Measurements from ENCODE around the gene TMEM273. TPM values are rescaled to one million over a fixed set of nuclear protein-coding genes. Genes with fewer than 3 reads are reported as not detected.

TMEM273 gene
- total RNA-seq, 1 donor from 2014 or later: 82.3 TPM

DNA sequence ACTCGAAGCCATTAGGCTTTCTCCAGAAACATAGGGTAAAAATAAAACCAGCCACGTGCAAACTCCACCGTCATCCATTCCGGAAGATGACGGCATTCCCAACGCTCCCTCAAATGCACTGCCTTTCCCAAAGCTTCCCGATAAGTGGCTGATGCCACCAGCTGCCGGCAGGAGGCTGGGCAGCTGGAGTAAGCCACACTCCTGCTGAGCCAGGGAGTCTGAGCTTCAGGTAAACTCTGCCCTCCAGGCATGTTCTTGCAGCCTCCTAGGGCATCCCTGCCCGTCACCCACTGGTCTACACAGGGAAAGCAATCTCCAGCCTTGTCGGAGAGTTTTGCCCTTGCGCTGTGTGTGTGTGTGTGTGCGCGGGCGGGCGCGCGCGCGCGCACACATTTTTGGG lies 40.5 kb upstream of the TMEM273 start:
- H3K27ac ChIP-seq: no peak overlapping the region
- TF ChIP-seq, protein P1, sequence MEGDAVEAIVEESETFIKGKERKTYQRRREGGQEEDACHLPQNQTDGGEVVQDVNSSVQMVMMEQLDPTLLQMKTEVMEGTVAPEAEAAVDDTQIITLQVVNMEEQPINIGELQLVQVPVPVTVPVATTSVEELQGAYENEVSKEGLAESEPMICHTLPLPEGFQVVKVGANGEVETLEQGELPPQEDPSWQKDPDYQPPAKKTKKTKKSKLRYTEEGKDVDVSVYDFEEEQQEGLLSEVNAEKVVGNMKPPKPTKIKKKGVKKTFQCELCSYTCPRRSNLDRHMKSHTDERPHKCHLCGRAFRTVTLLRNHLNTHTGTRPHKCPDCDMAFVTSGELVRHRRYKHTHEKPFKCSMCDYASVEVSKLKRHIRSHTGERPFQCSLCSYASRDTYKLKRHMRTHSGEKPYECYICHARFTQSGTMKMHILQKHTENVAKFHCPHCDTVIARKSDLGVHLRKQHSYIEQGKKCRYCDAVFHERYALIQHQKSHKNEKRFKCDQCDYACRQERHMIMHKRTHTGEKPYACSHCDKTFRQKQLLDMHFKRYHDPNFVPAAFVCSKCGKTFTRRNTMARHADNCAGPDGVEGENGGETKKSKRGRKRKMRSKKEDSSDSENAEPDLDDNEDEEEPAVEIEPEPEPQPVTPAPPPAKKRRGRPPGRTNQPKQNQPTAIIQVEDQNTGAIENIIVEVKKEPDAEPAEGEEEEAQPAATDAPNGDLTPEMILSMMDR (IDR thresholded peaks at IDR 0.05): no peak
- H3K4me3 ChIP-seq: no peak overlapping the region
- intact Hi-C loops (cut with DNase I): no loop called here
- H3K36me3 ChIP-seq: no peaks in the 10 kb centered on the region
- no peaks in the 10 kb centered on the region for H3K27me3 ChIP-seq
- no peaks in the 10 kb centered on the region for H3K4me1 ChIP-seq
- no peak for DNase-seq (ENCODE audit: low spot score in 2 of 2)
- H3K9me3 ChIP-seq: no peaks in the 10 kb centered on the region

DNA sequence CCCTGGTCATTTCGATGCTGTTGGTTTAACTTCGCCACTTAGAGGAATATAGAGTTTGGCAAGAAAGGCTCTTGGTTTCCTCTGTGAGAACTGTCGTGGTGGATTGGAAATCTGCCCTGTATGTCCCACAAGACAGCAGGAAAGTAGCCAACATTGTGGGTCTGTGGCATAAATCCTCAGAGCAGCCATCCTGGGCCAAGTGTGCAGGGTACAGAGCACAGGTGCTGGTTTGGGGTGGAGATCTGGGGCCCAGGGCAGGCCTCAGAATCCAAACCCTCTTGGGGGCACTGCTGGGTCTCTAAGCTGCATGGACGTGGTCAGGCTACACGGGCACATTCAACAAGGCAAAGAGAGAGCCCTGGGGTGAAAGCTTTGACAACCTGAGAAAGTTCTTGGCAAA lies 39.2 kb upstream of the TMEM273 start:
- TF ChIP-seq, protein P1 (IDR thresholded peaks at IDR 0.05): no peak

DNA sequence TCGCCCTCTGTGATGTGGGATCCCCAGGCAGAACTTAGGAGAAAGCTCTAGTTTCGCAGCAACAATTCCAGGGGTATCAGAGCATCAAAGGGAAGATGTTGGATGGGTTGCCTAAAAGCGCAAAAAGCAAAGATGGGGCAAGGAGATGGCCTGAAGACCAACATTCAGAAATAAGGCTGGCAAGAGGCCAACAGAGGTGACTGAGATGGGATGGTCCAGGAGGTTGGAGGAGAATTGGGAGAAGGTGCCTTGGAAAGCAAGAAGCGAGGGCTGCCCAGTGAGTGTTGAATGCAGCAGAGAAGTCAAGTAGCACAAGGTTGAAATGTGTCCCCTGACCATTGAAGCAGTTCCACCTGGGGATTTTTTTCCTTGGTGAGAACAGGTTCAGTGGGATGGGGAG lies 38.4 kb upstream of the TMEM273 start:
- Histone ChIP-seq H3K27me3 (no peaks in the 10 kb centered on the region), H3K36me3 (no peaks in the 10 kb centered on the region), H3K27ac (no peak overlapping the region), H3K4me1 (no peaks in the 10 kb centered on the region), H3K4me3 (no peak overlapping the region), H3K9me3 (no peaks in the 10 kb centered on the region)
- TF ChIP-seq, protein P1 (IDR thresholded peaks at IDR 0.05): no peak
- intact Hi-C loops (cut with DNase I): no loop called here
- DNase-seq (ENCODE audit: low spot score in 2 of 2): no peak

More for the DNA sequence above, 39.2 kb upstream of the TMEM273 start:
- no peak overlapping the region for H3K27ac ChIP-seq
- H3K4me3 ChIP-seq: no peak overlapping the region
- intact Hi-C loops (cut with DNase I): no loop called here
- no peaks in the 10 kb centered on the region for H3K4me1 ChIP-seq
- H3K9me3 ChIP-seq: no peaks in the 10 kb centered on the region
- DNase-seq (ENCODE audit: low spot score in 2 of 2): no peak
- H3K27me3 ChIP-seq: no peaks in the 10 kb centered on the region
- no peaks in the 10 kb centered on the region for H3K36me3 ChIP-seq

DNA sequence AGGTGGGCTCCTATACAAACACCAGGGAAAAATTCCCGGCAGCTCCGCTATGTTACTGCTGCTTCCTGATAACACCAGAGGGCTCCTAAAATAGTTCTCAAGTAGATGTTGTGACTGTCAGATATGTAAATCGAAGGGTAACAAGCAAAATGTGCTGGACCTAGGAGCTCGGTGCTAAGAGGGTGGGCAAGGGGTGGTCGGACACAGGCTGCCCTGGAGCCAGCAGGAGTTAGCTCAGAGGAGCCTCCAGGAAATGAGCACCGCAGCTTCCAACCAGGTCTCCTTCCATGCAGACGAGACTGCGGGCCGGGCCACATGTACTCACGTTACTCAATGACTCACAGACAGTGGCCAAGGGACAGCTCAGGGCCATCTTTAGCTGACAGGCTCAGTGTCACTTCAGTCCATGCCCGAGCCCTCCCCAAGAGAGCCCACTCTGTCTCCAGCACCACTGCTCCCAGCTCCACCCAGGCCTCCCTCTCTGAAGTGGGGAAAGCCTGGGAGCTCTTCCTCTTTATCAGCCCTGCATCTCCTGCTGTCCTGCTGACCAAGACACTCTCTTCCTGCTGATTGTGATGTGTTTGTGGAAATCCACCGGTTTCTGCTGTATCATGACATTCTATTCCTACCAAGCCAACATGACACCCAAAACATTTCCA lies 37.2 kb upstream of the TMEM273 start:
- Histone ChIP-seq H3K27ac (no peak overlapping the region), H3K9me3 (no peaks in the 10 kb centered on the region), H3K4me3 (no peak overlapping the region), H3K36me3 (no peaks in the 10 kb centered on the region), H3K4me1 (no peaks in the 10 kb centered on the region), H3K27me3 (no peaks in the 10 kb centered on the region)
- DNase-seq (ENCODE audit: low spot score in 2 of 2): no peak
- intact Hi-C loops (cut with DNase I): no loop called here
- TF ChIP-seq, protein P1 (IDR thresholded peaks at IDR 0.05): no peak

DNA sequence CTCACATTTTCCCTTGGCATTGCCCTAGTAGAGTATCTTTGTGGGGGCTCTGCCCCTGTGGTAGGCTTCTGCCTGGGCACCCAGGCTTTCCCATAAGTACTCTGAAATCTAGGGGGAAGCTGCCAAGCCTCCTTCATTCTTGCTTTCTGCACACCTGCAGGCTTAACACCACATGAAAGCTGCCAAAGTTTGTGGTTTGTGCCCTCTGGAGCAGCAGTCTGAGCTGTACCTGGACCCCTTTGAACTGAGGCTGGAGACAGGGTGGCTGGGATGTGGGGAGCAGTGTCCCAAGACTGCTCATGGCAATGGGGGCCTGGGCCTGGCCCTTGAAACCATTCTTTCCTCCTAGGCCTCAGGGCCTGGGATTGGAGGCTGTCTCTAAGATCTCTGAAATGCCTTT lies 35.0 kb upstream of the TMEM273 start:
- Histone ChIP-seq H3K27ac (no peak overlapping the region), H3K27me3 (no peaks in the 10 kb centered on the region), H3K36me3 (no peaks in the 10 kb centered on the region), H3K4me3 (no peak overlapping the region), H3K9me3 (no peaks in the 10 kb centered on the region), H3K4me1 (no peaks in the 10 kb centered on the region)
- TF ChIP-seq, protein P1 (IDR thresholded peaks at IDR 0.05): no peak
- DNase-seq (ENCODE audit: low spot score in 2 of 2): no peak
- intact Hi-C loops (cut with DNase I): no loop called here

DNA sequence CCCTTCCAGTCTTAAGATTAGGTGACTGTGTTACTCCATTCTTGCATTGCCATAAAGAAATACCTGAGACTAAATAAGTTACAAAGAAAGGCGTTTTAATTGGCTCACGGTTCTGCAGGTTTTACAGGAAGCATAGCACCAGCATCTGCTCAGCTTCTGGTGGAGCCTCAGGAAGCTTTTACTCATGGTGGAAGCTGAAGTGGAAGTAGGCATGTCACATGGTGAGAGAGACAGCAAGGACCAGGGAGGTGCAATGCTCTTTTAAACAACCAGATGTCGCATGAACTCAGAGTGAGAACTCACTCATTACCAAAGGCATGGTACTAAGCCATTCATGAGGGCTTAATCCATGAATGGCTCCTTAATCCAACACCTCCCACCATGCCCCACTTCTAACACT lies 34.0 kb upstream of the TMEM273 start:
- Histone ChIP-seq H3K36me3 (no peaks in the 10 kb centered on the region), H3K4me1 (no peaks in the 10 kb centered on the region), H3K9me3 (no peaks in the 10 kb centered on the region), H3K4me3 (no peak overlapping the region), H3K27me3 (no peaks in the 10 kb centered on the region), H3K27ac (no peak overlapping the region)
- no peak for DNase-seq (ENCODE audit: low spot score in 2 of 2)
- TF ChIP-seq, protein P1 (IDR thresholded peaks at IDR 0.05): no peak
- intact Hi-C loops (cut with DNase I): no loop called here
